H1 (cell line): ENCODE results near the gene LORICRIN. TPM values are rescaled to one million over a fixed set of nuclear protein-coding genes. Genes with fewer than 3 reads are reported as not detected.

ENCODE experiments used
- CTCF ChIA-PET: fragments of 300-600 bp; sonication (Branson Sonifier 250); formaldehyde crosslinking; loops from one replicate; lab custom pipeline; 2021; ENCODE audit not compliant: partially characterized antibody; lab: Charles Lee
- POLR2A ChIA-PET: fragments of 300-600 bp; sonication (Branson Sonifier 250); formaldehyde crosslinking; loops from one replicate; lab custom pipeline; 2021; ENCODE audit warnings: inconsistent platforms; ENCODE audit not compliant: partially characterized antibody; lab: Charles Lee
- DNase-seq, 2 experiments: peaks; one replicate each; pipeline versions ENCODE4 v3.0.0 to v3.0.0-alpha.2; 2010 to 2022; ENCODE audit warnings: low spot score in 2 of 2, low read depth in 1 of 2, mixed read lengths in 1 of 2
- FAIRE-seq: peaks from 2 replicates; lab custom pipeline; 2011; peaks lifted over from hg19 to GRCh38; lab: Jason Lieb, UNC
- H2AFZ ChIP-seq: 2 replicates; pipeline ENCODE4 v1.8.1; 2012; ENCODE audit warnings: low read length, inconsistent platforms
- H2AK5ac ChIP-seq: 2 replicates; pipeline ENCODE4 v1.6.1; 2013; ENCODE audit warnings: low read depth, low read length
- H2BK120ac ChIP-seq: replicated peaks from 2 replicates; pipeline ENCODE3; 2013; ENCODE audit warnings: low read depth, low read length, inconsistent platforms
- H2BK12ac ChIP-seq: 2 replicates; pipeline ENCODE4 v1.6.1; 2013; ENCODE audit warnings: low read depth, low read length
- H2BK15ac ChIP-seq: 2 replicates; pipeline ENCODE4 v1.6.1; 2013; ENCODE audit warnings: low read length
- H2BK20ac ChIP-seq: 2 replicates; pipeline ENCODE4 v1.6.1; 2013; ENCODE audit warnings: low read length
- H2BK5ac ChIP-seq: 2 replicates; pipeline ENCODE4 v1.6.1; 2013; ENCODE audit warnings: low read depth, low read length
- H3K14ac ChIP-seq: 2 replicates; pipeline ENCODE4 v1.6.1; 2013; ENCODE audit warnings: inconsistent platforms; ENCODE audit not compliant: insufficient read length
- H3K18ac ChIP-seq: 2 replicates; pipeline ENCODE4 v1.6.1; 2013; ENCODE audit warnings: low read length; ENCODE audit errors: extremely low read depth
- H3K23ac ChIP-seq: 2 replicates; pipeline ENCODE4 v1.6.1; 2013; ENCODE audit warnings: inconsistent platforms; ENCODE audit not compliant: insufficient read length
- H3K23me2 ChIP-seq: 2 replicates; pipeline ENCODE4 v1.6.1; 2013; ENCODE audit warnings: low read depth, low read length
- H3K27ac ChIP-seq: 2 replicates; pipeline ENCODE4 v1.6.1; 2011; ENCODE audit warnings: low read depth, low read length, inconsistent platforms
- H3K27me3 ChIP-seq, 4 experiments: replicated peaks in 1 of 4; 1 replicate in 1 of 4; 2 replicates in 3 of 4; pipeline versions ENCODE4 v1.6.1 to v1.8.1; 2011 to 2013; ENCODE audit warnings: low read length in 3 of 4, mild to moderate bottlenecking in 3 of 4, inconsistent platforms in 2 of 4, mixed read lengths in 2 of 4, moderate library complexity in 1 of 4; ENCODE audit not compliant: control insufficient read depth in 3 of 4, insufficient read depth in 3 of 4; ENCODE audit errors: extremely low read depth in 1 of 4
- H3K36me3 ChIP-seq, 4 experiments: 2 replicates each; pipeline versions ENCODE4 v1.6.1 to v1.8.1; 2011 to 2013; ENCODE audit warnings: mild to moderate bottlenecking in 4 of 4, low read length in 3 of 4, moderate library complexity in 2 of 4, control low read depth in 1 of 4, inconsistent platforms in 1 of 4; ENCODE audit not compliant: insufficient read depth in 4 of 4, control insufficient read depth in 2 of 4
- H3K4ac ChIP-seq: replicated peaks from 2 replicates; pipeline ENCODE3; 2013; ENCODE audit warnings: low read length, low read depth, mixed read lengths, inconsistent platforms; ENCODE audit not compliant: insufficient read length
- H3K4me1 ChIP-seq, 4 experiments: replicated peaks in 1 of 4; 1 replicate in 1 of 4; 2 replicates in 3 of 4; pipeline versions ENCODE4 v1.6.1 to v1.8.1; 2011 to 2013; ENCODE audit warnings: low read length in 3 of 4, inconsistent platforms in 2 of 4, mixed read lengths in 1 of 4; ENCODE audit not compliant: insufficient read depth in 4 of 4, control insufficient read depth in 3 of 4
- H3K4me2 ChIP-seq, 2 experiments: 2 replicates each; pipeline versions ENCODE4 v1.6.1 to v1.8.1; 2011 to 2013; ENCODE audit warnings: low read depth in 2 of 2, low read length in 2 of 2, control low read depth in 1 of 2, inconsistent platforms in 1 of 2, mild to moderate bottlenecking in 1 of 2; ENCODE audit not compliant: insufficient read depth in 1 of 2
- H3K4me3 ChIP-seq, 4 experiments: fragments of 200-600, 300-600 bp in 1 of 4; sonication (generic), shearing (Covaris generic), sonication (Bioruptor Twin) in 1 of 4; 2 replicates each; pipeline versions ENCODE4 v1.5.1 to v1.8.1; 2011 to 2016; ENCODE audit warnings: low read length in 4 of 4, low read depth in 3 of 4, control low read depth in 2 of 4, inconsistent platforms in 2 of 4, mild to moderate bottlenecking in 2 of 4, mixed read lengths in 1 of 4, moderate library complexity in 1 of 4; ENCODE audit not compliant: insufficient read depth in 2 of 4; ENCODE audit errors: extremely low read depth in 1 of 4
- H3K56ac ChIP-seq: replicated peaks from 2 replicates; pipeline ENCODE3; 2013; ENCODE audit warnings: low read depth, mild to moderate bottlenecking, mixed read lengths, low read length, inconsistent platforms; ENCODE audit not compliant: insufficient read length
- H3K79me1 ChIP-seq: 2 replicates; pipeline ENCODE4 v1.6.1; 2013; ENCODE audit warnings: low read depth, low read length, control low read depth
- H3K79me2 ChIP-seq, 2 experiments: 2 replicates each; pipeline versions ENCODE4 v1.6.1 to v1.8.1; 2012 to 2013; ENCODE audit warnings: low read length in 2 of 2, mild to moderate bottlenecking in 2 of 2, inconsistent platforms in 1 of 2; ENCODE audit not compliant: insufficient read depth in 2 of 2, control insufficient read depth in 1 of 2
- H3K9ac ChIP-seq, 4 experiments: replicated peaks in 1 of 4; 1 replicate in 1 of 4; 2 replicates in 3 of 4; pipeline versions ENCODE4 v1.6.1 to v1.8.1; 2011 to 2013; ENCODE audit warnings: low read depth in 3 of 4, low read length in 3 of 4, control low read depth in 2 of 4, mild to moderate bottlenecking in 2 of 4, moderate library complexity in 2 of 4, inconsistent platforms in 1 of 4; ENCODE audit errors: extremely low read depth in 1 of 4
- H3K9me3 ChIP-seq, 2 experiments: 2 replicates each; pipeline versions ENCODE4 v1.6.1 to v1.8.1; 2012 to 2013; ENCODE audit warnings: mild to moderate bottlenecking in 2 of 2, moderate library complexity in 2 of 2, control low read depth in 1 of 2, inconsistent platforms in 1 of 2, low read depth in 1 of 2, low read length in 1 of 2, mixed read lengths in 1 of 2; ENCODE audit not compliant: insufficient read depth in 2 of 2
- H4K20me1 ChIP-seq, 2 experiments: replicated peaks in 1 of 2; 2 replicates each; pipeline versions ENCODE3 to v1.8.1; 2011 to 2013; ENCODE audit warnings: inconsistent platforms in 2 of 2, low read length in 2 of 2, mild to moderate bottlenecking in 1 of 2; ENCODE audit not compliant: insufficient read depth in 2 of 2, control insufficient read depth in 1 of 2
- H4K5ac ChIP-seq: 2 replicates; pipeline ENCODE4 v1.6.1; 2013; ENCODE audit warnings: low read length, low read depth, mixed read lengths, inconsistent platforms; ENCODE audit not compliant: insufficient read length
- H4K8ac ChIP-seq: 2 replicates; pipeline ENCODE4 v1.8.0; 2013; ENCODE audit warnings: mild to moderate bottlenecking, moderate library complexity, low read length, inconsistent platforms; ENCODE audit not compliant: insufficient read depth; ENCODE audit errors: extremely low read depth
- H4K91ac ChIP-seq: replicated peaks from 2 replicates; pipeline ENCODE3; 2013; ENCODE audit warnings: low read length, mixed read lengths, inconsistent platforms; ENCODE audit not compliant: insufficient read length
- ASH2L ChIP-seq: fragments of 200-600, 300-600 bp; sonication (generic); IDR thresholded peaks from one replicate; pipeline ENCODE4 v1.7.1; 2017; ENCODE audit warnings: low read length
- BACH1 ChIP-seq: IDR thresholded peaks from 2 replicates; pipeline ENCODE4 v1.6.1; 2012; ENCODE audit warnings: low read length, improper control_type of control experiment
- EP300 ChIP-seq, 2 experiments: IDR thresholded peaks; 1 replicate in 1 of 2; 2 replicates in 1 of 2; pipeline ENCODE4 v1.6.1; 2011 to 2012; ENCODE audit warnings: low read depth in 2 of 2, low read length in 2 of 2, mild to moderate bottlenecking in 2 of 2, borderline replicate concordance in 1 of 2, inconsistent platforms in 1 of 2, moderate library complexity in 1 of 2
- KDM5A ChIP-seq: fragments of 200-600 bp; IDR thresholded peaks from 2 replicates; pipeline ENCODE4 v1.7.1; 2012; ENCODE audit warnings: mild to moderate bottlenecking, low read length, inconsistent platforms, mixed read lengths
- MAFK ChIP-seq: IDR thresholded peaks from 2 replicates; pipeline ENCODE4 v1.6.1; 2012; ENCODE audit warnings: low read depth, mild to moderate bottlenecking, improper control_type of control experiment, low read length
- POLR2AphosphoS5 ChIP-seq: IDR thresholded peaks from 2 replicates; pipeline ENCODE4 v1.6.1; 2011; ENCODE audit warnings: low read depth, low read length
- SP1 ChIP-seq: IDR thresholded peaks from 2 replicates; pipeline ENCODE4 v1.6.1; 2011; ENCODE audit warnings: low read depth, low read length
- SP2 ChIP-seq: IDR thresholded peaks from 2 replicates; pipeline ENCODE4 v1.6.1; 2012; ENCODE audit warnings: mild to moderate bottlenecking, low read length, inconsistent platforms
- SP4 ChIP-seq: IDR thresholded peaks from 2 replicates; pipeline ENCODE4 v1.6.1; 2012; ENCODE audit warnings: low read length, inconsistent platforms
- TBP ChIP-seq: IDR thresholded peaks from 2 replicates; pipeline ENCODE4 v1.6.1; 2011; ENCODE audit warnings: low read depth, low read length, improper control_type of control experiment
- WGBS, 2 experiments: shearing (Covaris generic) in 1 of 2; methylation state at CpG; one replicate each; pipeline versions ENCODE4 v1.1.6 to v1.1.7; 2013 to 2015; ENCODE audit warnings: low lambda C conversion rate in 2 of 2, mixed read lengths in 2 of 2, inconsistent platforms in 1 of 2, low coverage in 1 of 2, missing lambda C conversion rate in 1 of 2; ENCODE audit not compliant: insufficient replicate concordance in 2 of 2, insufficient coverage in 1 of 2, insufficient read length in 1 of 2; ENCODE audit errors: extremely low coverage in 1 of 2, missing lambda C conversion rate in 1 of 2; 5-methylcytosine and 5-hydroxymethylcytosine counted together
- polyA plus RNA-seq, 7 experiments: library from polyadenylated mRNA; depleted of rRNA in 3 of 7; stranded (reverse) in 5 of 7; unstranded in 2 of 7; fragments of >200 nt in 5 of 7; fragments of 200-250 nt in 2 of 7; gene quantifications; 1 replicate in 5 of 7; 2 replicates in 1 of 7; 4 replicates in 1 of 7; pipeline versions ENCODE4 v1.2.1 to v1.2.3, GENCODE V29; 2011 to 2013; ENCODE audit warnings: missing spikeins in 2 of 7, mixed read lengths in 2 of 7
- total RNA-seq: library from RNA; stranded (reverse); fragmentation: NEBNext Ultra II Directional; extraction: Animal tissue kit (Norgen Biotek cat#: 25700); gene quantifications from 2 replicates; pipeline ENCODE4 v1.2.1, GENCODE V29; 2021
- TF ChIP-seq, protein P1 (sequence below), 3 experiments: IDR thresholded peaks; 1 replicate in 2 of 3; 2 replicates in 1 of 3; pipeline versions ENCODE4 v1.5.1 to v1.6.1; 2011; ENCODE audit warnings: low read length in 3 of 3, mild to moderate bottlenecking in 3 of 3, inconsistent platforms in 2 of 3, low read depth in 1 of 3, moderate library complexity in 1 of 3; ENCODE audit not compliant: insufficient read depth in 1 of 3; ENCODE audit errors: control extremely low read depth in 1 of 3

The LORICRIN gene
- total and polyA plus RNA-seq, 2 of the 8 experiments (the other 6 are each of a cell fraction or from before 2014, with no cell fraction given): not detected

DNA sequence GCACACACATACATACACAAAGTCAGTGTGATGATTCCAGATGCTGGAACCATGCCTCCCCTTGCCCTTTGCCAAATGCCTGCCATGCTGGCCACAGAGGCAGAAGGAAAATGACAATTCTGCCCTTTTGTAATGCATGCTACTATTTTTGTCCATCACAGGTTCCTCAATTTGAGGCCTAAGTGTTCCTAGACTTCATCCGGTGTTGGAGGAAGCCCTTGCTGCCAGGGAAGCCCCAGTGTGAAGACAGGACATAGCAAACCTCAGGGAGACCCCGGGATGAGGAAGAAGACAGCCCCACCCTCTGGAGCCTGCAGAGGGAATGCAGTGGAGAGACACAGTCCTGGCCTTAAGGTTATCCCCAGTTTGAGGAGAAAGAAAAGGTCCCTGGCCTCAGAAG is 27.7 kb upstream of the LORICRIN start:
- no peak overlapping the region for H3K56ac ChIP-seq
- TF ChIP-seq BACH1 (no peak), POLR2AphosphoS5 (no peak), SP2 (no peak), KDM5A (no peak), MAFK (no peak), TBP (no peak), EP300 (IDR thresholded peaks at IDR 0.05; ENCODE audit: borderline replicate concordance in 1 of 2, low read depth in 2 of 2, low read length in 2 of 2) (no peak), SP1 (no peak), SP4 (no peak), ASH2L (no peak)
- TF ChIP-seq, protein P1, sequence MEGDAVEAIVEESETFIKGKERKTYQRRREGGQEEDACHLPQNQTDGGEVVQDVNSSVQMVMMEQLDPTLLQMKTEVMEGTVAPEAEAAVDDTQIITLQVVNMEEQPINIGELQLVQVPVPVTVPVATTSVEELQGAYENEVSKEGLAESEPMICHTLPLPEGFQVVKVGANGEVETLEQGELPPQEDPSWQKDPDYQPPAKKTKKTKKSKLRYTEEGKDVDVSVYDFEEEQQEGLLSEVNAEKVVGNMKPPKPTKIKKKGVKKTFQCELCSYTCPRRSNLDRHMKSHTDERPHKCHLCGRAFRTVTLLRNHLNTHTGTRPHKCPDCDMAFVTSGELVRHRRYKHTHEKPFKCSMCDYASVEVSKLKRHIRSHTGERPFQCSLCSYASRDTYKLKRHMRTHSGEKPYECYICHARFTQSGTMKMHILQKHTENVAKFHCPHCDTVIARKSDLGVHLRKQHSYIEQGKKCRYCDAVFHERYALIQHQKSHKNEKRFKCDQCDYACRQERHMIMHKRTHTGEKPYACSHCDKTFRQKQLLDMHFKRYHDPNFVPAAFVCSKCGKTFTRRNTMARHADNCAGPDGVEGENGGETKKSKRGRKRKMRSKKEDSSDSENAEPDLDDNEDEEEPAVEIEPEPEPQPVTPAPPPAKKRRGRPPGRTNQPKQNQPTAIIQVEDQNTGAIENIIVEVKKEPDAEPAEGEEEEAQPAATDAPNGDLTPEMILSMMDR (IDR thresholded peaks at IDR 0.05; ENCODE audit: control extremely low read depth in 1 of 3, insufficient read depth in 1 of 3, low read depth in 1 of 3, low read length in 3 of 3): no peak

More for the DNA sequence above, 27.7 kb upstream of the LORICRIN start:
- Histone ChIP-seq H3K27me3 (no peaks in the 10 kb centered on the region), H3K4me3 (no peak overlapping the region), H3K23ac (no peak overlapping the region), H3K18ac (no peak overlapping the region), H4K8ac (no peak overlapping the region), H3K9ac (no peak overlapping the region), H3K9me3 (0 out of 4 replicates have a peak, but pooled peaks cover 0 to 3% of the 10 kb centered on the region in 2 experiments), H2BK20ac (no peak overlapping the region), H3K79me1 (no peaks in the 10 kb centered on the region), H2AK5ac (no peak overlapping the region), H2BK120ac (no peak overlapping the region), H3K27ac (no peak overlapping the region), H4K5ac (no peak overlapping the region), H2AFZ (no peak overlapping the region), H2BK15ac (no peak overlapping the region), H2BK5ac (no peak overlapping the region), H3K79me2 (no peaks in the 10 kb centered on the region), H3K4ac (no peak overlapping the region), H4K20me1 (no peaks in the 10 kb centered on the region), H2BK12ac (no peak overlapping the region), H3K14ac (no peak overlapping the region), H3K36me3 (no peaks in the 10 kb centered on the region), H3K23me2 (no peaks in the 10 kb centered on the region), H4K91ac (no peak overlapping the region), H3K4me2 (no peak overlapping the region), H3K4me1 (no peaks in the 10 kb centered on the region)
- DNase-seq (no peak), FAIRE-seq (no peak)
- ChIA-PET POLR2A (no interaction called here), CTCF (interaction anchor here (3.6 kb wide), 1 partner anchor 11 kb away, joined by 21 read pairs; no protein-coding TSS in a partner anchor)
- WGBS, 2 experiments: 92% methylated on average over 2 of the region's 2 CpGs; no CpG with 5 or more reads in 1 of the 2 experiments
